ENCODE data around the gene PRKD3. TPM values are rescaled to one million over a fixed set of nuclear protein-coding genes. Genes with fewer than 3 reads are reported as not detected.

Gene PRKD3
- total and polyA plus RNA-seq, 9 of the 15 experiments (the other 6 are each of a cell fraction or from before 2014, with no cell fraction given): 4.7 to 26.7 (median 17.0) TPM

DNA sequence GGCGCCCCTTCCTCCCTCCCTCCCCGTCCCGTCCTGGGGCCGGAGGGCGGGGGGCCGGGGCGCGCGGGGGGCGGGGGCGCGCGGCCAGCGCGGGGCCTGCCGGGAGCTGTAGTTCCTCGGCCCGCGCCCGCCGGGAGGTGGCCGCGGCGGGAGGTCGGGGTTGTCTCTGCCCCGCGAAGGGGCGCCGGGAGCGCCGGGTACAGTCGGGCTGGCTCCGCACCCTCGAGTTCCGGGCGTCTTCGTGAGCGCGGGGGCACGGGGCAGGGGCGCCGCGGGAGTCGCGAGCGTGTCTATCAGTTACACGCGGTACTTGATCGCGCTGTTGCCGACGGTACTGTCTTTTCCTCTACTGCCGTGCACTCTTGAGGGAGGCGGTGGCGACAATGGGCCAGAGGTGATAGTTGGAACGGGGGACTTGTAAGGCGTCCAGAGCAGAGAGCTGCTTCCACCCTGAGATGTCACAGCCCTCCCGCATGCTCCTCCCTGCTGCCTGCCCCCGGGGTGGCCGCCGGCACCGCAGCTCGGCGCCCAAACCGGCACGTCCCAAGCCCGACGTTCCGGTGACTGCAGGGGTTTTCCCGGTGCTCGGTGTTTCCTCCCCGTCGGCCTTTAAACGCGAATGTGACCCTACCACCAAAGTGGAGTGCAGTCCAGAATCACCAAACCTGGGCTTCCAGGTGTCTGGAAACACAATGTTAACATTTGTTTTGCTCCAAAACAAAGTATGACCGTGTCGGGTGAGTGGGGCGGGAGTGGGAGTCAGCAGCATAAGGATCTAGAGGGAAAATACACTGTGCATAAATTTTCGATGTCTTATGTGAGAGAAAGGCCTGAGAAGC, at the start of gene PRKD3 (continued):
- no peak for TF ChIP-seq ILF3 (IDR thresholded peaks at IDR 0.05; ENCODE audit: borderline replicate concordance)
- 0 out of 2 replicates have a peak, but pooled peaks have one; percentile 84 for TF ChIP-seq KAT7 (CRISPR knock-in tag; IDR thresholded peaks at IDR 0.05; ENCODE audit: borderline replicate concordance)
- TF ChIP-seq MGA (IDR thresholded peaks at IDR 0.05): peak; percentile 92
- TF ChIP-seq NR4A1 (CRISPR knock-in tag; IDR thresholded peaks at IDR 0.05): no peak
- no peak for TF ChIP-seq NR4A1 (tag; IDR thresholded peaks at IDR 0.05)
- no peak for TF ChIP-seq ETV6 (IDR thresholded peaks at IDR 0.05; ENCODE audit: borderline replicate concordance in 1 of 2, low read depth in 2 of 2, low read length in 1 of 2)
- TF ChIP-seq ETV6 (CRISPR knock-in tag; IDR thresholded peaks at IDR 0.05; ENCODE audit: borderline replicate concordance): peak; percentile 83
- TF ChIP-seq, protein P1, sequence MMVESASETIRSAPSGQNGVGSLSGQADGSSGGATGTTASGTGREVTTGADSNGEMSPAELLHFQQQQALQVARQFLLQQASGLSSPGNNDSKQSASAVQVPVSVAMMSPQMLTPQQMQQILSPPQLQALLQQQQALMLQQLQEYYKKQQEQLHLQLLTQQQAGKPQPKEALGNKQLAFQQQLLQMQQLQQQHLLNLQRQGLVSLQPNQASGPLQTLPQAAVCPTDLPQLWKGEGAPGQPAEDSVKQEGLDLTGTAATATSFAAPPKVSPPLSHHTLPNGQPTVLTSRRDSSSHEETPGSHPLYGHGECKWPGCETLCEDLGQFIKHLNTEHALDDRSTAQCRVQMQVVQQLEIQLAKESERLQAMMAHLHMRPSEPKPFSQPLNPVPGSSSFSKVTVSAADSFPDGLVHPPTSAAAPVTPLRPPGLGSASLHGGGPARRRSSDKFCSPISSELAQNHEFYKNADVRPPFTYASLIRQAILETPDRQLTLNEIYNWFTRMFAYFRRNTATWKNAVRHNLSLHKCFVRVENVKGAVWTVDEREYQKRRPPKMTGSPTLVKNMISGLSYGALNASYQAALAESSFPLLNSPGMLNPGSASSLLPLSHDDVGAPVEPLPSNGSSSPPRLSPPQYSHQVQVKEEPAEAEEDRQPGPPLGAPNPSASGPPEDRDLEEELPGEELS (CRISPR knock-in tag; IDR thresholded peaks at IDR 0.05; ENCODE audit: borderline replicate concordance): peak; percentile 86; the same call in 1 of the 2 replicates
- TF ChIP-seq, protein P2, sequence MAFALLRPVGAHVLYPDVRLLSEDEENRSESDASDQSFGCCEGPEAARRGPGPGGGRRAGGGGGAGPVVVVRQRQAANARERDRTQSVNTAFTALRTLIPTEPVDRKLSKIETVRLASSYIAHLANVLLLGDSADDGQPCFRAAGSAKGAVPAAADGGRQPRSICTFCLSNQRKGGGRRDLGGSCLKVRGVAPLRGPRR (CRISPR knock-in tag; IDR thresholded peaks at IDR 0.05): no peak
- peak; percentile 26 for TF ChIP-seq SAP30 (IDR thresholded peaks at IDR 0.05; ENCODE audit: borderline replicate concordance, insufficient read depth, low read depth, low read length, poor library complexity, severe bottlenecking)
